Activated T-cell treated with anti-CD3 and anti-CD28 coated beads, Interleukin-2, amount 50 U/mL, for 24 hours (primary cell): Measurements from ENCODE around the gene CHST11.
A peak's percentile ranks its signal among the peaks of the same experiment; 100 is the strongest.
"Not testable (repeated sequence)": the region's sequence is repeated elsewhere in the genome, so short reads cannot be mapped to it uniquely, and the experiment has no call there.

Source experiments
- DNase-seq: peaks from one replicate; pipeline ENCODE4 v3.0.0-alpha.2; 2020
- H3K27ac Mint-ChIP-seq: 2 replicates; pipeline ENCODE4 v1.8.0; 2020; ENCODE audit warnings: mild to moderate bottlenecking, mixed read lengths
- H3K27me3 Mint-ChIP-seq: 2 replicates; pipeline ENCODE4 v1.8.0; 2020; ENCODE audit warnings: mixed read lengths
- H3K36me3 Mint-ChIP-seq: 2 replicates; pipeline ENCODE4 v1.8.0; 2020; ENCODE audit warnings: low read depth, mixed read lengths
- H3K4me1 Mint-ChIP-seq: 2 replicates; pipeline ENCODE4 v1.8.0; 2020; ENCODE audit warnings: low read depth, mixed read lengths
- H3K4me3 Mint-ChIP-seq: 2 replicates; pipeline ENCODE4 v1.8.0; 2020; ENCODE audit warnings: mild to moderate bottlenecking, moderate library complexity, mixed read lengths
- H3K9me3 Mint-ChIP-seq: 2 replicates; pipeline ENCODE4 v1.8.0; 2020; ENCODE audit warnings: mixed read lengths

The CHST11 gene

GRCh38 chr12:104538891-104539462, 82.2 kb downstream of the CHST11 start:
- Mint-ChIP-seq H3K27ac (no peak overlapping the region), H3K4me3 (no peak overlapping the region), H3K9me3 (no peaks in the 10 kb centered on the region), H3K27me3 (no peaks in the 10 kb centered on the region), H3K4me1 (peaks cover 61% of the 10 kb centered on the region), H3K36me3 (peaks cover 6% of the 10 kb centered on the region)
- no peak for DNase-seq

GRCh38 chr12:104544836-104545235, 88.1 kb downstream of the CHST11 start:
- H3K36me3 Mint-ChIP-seq, result no peaks in the 10 kb centered on the region
- H3K4me1 Mint-ChIP-seq, result peaks cover 53% of the 10 kb centered on the region

GRCh38 chr12:104546575-104546974, 89.8 kb downstream of the CHST11 start:
- peaks cover 54% of the 10 kb centered on the region for H3K4me1 Mint-ChIP-seq

More at GRCh38 chr12:104544836-104545235, 88.1 kb downstream of the CHST11 start:
- H3K9me3 Mint-ChIP-seq, result no peaks in the 10 kb centered on the region
- no peak overlapping the region for H3K4me3 Mint-ChIP-seq
- no peak for DNase-seq
- no peaks in the 10 kb centered on the region for H3K27me3 Mint-ChIP-seq
- H3K27ac Mint-ChIP-seq, result no peak overlapping the region

GRCh38 chr12:104547235-104547634, 90.5 kb downstream of the CHST11 start:
- H3K4me3 Mint-ChIP-seq, result no peak overlapping the region
- DNase-seq, result no peak
- H3K27ac Mint-ChIP-seq, result no peak overlapping the region
- peaks cover 59% of the 10 kb centered on the region for H3K4me1 Mint-ChIP-seq
- peaks cover 2% of the 10 kb centered on the region for H3K36me3 Mint-ChIP-seq
- no peaks in the 10 kb centered on the region for H3K9me3 Mint-ChIP-seq
- no peaks in the 10 kb centered on the region for H3K27me3 Mint-ChIP-seq

More at GRCh38 chr12:104546575-104546974, 89.8 kb downstream of the CHST11 start:
- no peak overlapping the region for H3K4me3 Mint-ChIP-seq
- H3K36me3 Mint-ChIP-seq, result no peaks in the 10 kb centered on the region
- no peaks in the 10 kb centered on the region for H3K27me3 Mint-ChIP-seq
- no peak for DNase-seq
- H3K9me3 Mint-ChIP-seq, result no peaks in the 10 kb centered on the region
- H3K27ac Mint-ChIP-seq, result no peak overlapping the region

- H3K36me3 Mint-ChIP-seq, result peaks cover 2% of the 10 kb centered on the region
- H3K9me3 Mint-ChIP-seq, result no peaks in the 10 kb centered on the region
- no peak overlapping the region for H3K27ac Mint-ChIP-seq
- H3K4me1 Mint-ChIP-seq, result peaks cover 73% of the 10 kb centered on the region
- no peak overlapping the region for H3K4me3 Mint-ChIP-seq
- H3K27me3 Mint-ChIP-seq, result no peaks in the 10 kb centered on the region
- DNase-seq, result no peak
Measured at GRCh38 chr12:104549815-104550480, 93.2 kb downstream of the CHST11 start.

GRCh38 chr12:104551313-104551931, 94.7 kb downstream of the CHST11 start:
- no peak overlapping the region for H3K4me3 Mint-ChIP-seq
- no peak for DNase-seq
- H3K4me1 Mint-ChIP-seq, result peaks cover 67% of the 10 kb centered on the region

GRCh38 chr12:104553421-104553820, 96.7 kb downstream of the CHST11 start:
- Mint-ChIP-seq H3K27ac (no peak overlapping the region), H3K27me3 (no peaks in the 10 kb centered on the region), H3K4me1 (peaks cover 59% of the 10 kb centered on the region), H3K9me3 (no peaks in the 10 kb centered on the region), H3K4me3 (no peak overlapping the region), H3K36me3 (peaks cover 2% of the 10 kb centered on the region)
- no peak for DNase-seq

More at GRCh38 chr12:104551313-104551931, 94.7 kb downstream of the CHST11 start:
- Mint-ChIP-seq H3K27ac (peak overlapping the region; percentile 10), H3K36me3 (peaks cover 2% of the 10 kb centered on the region), H3K27me3 (no peaks in the 10 kb centered on the region), H3K9me3 (no peaks in the 10 kb centered on the region)

- H3K9me3 Mint-ChIP-seq, result no peaks in the 10 kb centered on the region
- no peak for DNase-seq
- no peaks in the 10 kb centered on the region for H3K27me3 Mint-ChIP-seq
- H3K4me3 Mint-ChIP-seq, result no peak overlapping the region
- H3K36me3 Mint-ChIP-seq, result peaks cover 2% of the 10 kb centered on the region
- H3K4me1 Mint-ChIP-seq, result peaks cover 41% of the 10 kb centered on the region
- H3K27ac Mint-ChIP-seq, result no peak overlapping the region
Measured at GRCh38 chr12:104555648-104556047, 98.9 kb downstream of the CHST11 start.

GRCh38 chr12:104557488-104558195, 100.9 kb downstream of the CHST11 start:
- H3K27ac Mint-ChIP-seq, result no peak overlapping the region
- H3K4me1 Mint-ChIP-seq, result peaks cover 27% of the 10 kb centered on the region
- DNase-seq, result no peak
- no peaks in the 10 kb centered on the region for H3K27me3 Mint-ChIP-seq
- no peaks in the 10 kb centered on the region for H3K36me3 Mint-ChIP-seq
- no peak overlapping the region for H3K4me3 Mint-ChIP-seq
- H3K9me3 Mint-ChIP-seq, result no peaks in the 10 kb centered on the region

- H3K9me3 Mint-ChIP-seq, result peaks cover 7% of the 10 kb centered on the region
- H3K27ac Mint-ChIP-seq, result no peak overlapping the region
- no peak overlapping the region for H3K4me3 Mint-ChIP-seq
- peaks cover 24% of the 10 kb centered on the region for H3K36me3 Mint-ChIP-seq
- peaks cover 13% of the 10 kb centered on the region for H3K4me1 Mint-ChIP-seq
- H3K27me3 Mint-ChIP-seq, result no peaks in the 10 kb centered on the region
- no peak for DNase-seq
Measured at GRCh38 chr12:104560881-104561280, 104.1 kb downstream of the CHST11 start.

- Mint-ChIP-seq H3K4me3 (no peak overlapping the region), H3K27ac (no peak overlapping the region), H3K4me1 (peaks cover 29% of the 10 kb centered on the region), H3K36me3 (peaks cover 27% of the 10 kb centered on the region), H3K27me3 (no peaks in the 10 kb centered on the region), H3K9me3 (peaks cover 7% of the 10 kb centered on the region)
- no peak for DNase-seq
Measured at GRCh38 chr12:104562763-104563162, 106.0 kb downstream of the CHST11 start.

- Mint-ChIP-seq H3K36me3 (peaks cover 27% of the 10 kb centered on the region), H3K4me1 (peaks cover 48% of the 10 kb centered on the region)
- DNase-seq, H3K27me3 Mint-ChIP-seq, H3K27ac Mint-ChIP-seq, H3K4me3 Mint-ChIP-seq, H3K9me3 Mint-ChIP-seq: not testable (repeated sequence)
Measured at GRCh38 chr12:104564662-104565061, 107.9 kb downstream of the CHST11 start.

GRCh38 chr12:104565606-104566243, 109.0 kb downstream of the CHST11 start:
- Mint-ChIP-seq H3K9me3 (peaks cover 7% of the 10 kb centered on the region), H3K27ac (peak overlapping the region; percentile 73)

GRCh38 chr12:104566244-104566993, 109.7 kb downstream of the CHST11 start:
- Mint-ChIP-seq H3K27ac (peak overlapping the region; percentile 73), H3K4me3 (no peak overlapping the region), H3K27me3 (no peaks in the 10 kb centered on the region), H3K36me3 (peaks cover 29% of the 10 kb centered on the region), H3K4me1 (peaks cover 60% of the 10 kb centered on the region), H3K9me3 (peaks cover 7% of the 10 kb centered on the region)
- peak; percentile 54 for DNase-seq

More at GRCh38 chr12:104565606-104566243, 109.0 kb downstream of the CHST11 start:
- Mint-ChIP-seq H3K4me1 (peaks cover 58% of the 10 kb centered on the region), H3K27me3 (no peaks in the 10 kb centered on the region), H3K36me3 (peaks cover 27% of the 10 kb centered on the region), H3K4me3 (no peak overlapping the region)
- no peak for DNase-seq
